Mucosa of gallbladder (tissue), 1 donor: ENCODE measurements around the gene DCLK1. TPM values are rescaled to one million over a fixed set of nuclear protein-coding genes. Genes with fewer than 3 reads are reported as not detected.
"Not testable (repeated sequence)": the region's sequence is repeated elsewhere in the genome, so short reads cannot be mapped to it uniquely, and the experiment has no call there.

Experiments used
- DNase-seq: peaks from one replicate; pipeline ENCODE4 v3.0.0-alpha.2; 2020; ENCODE audit warnings: low spot score
- total RNA-seq: library from RNA; stranded (reverse); gene quantifications from one replicate; pipeline ENCODE4 v1.2.1, GENCODE V29; 2021
- donor health status: DM: no; HTN: no; CAD: no.

Gene DCLK1
- total RNA-seq, 1 donor from 2014 or later: 6.0 TPM

DNA sequence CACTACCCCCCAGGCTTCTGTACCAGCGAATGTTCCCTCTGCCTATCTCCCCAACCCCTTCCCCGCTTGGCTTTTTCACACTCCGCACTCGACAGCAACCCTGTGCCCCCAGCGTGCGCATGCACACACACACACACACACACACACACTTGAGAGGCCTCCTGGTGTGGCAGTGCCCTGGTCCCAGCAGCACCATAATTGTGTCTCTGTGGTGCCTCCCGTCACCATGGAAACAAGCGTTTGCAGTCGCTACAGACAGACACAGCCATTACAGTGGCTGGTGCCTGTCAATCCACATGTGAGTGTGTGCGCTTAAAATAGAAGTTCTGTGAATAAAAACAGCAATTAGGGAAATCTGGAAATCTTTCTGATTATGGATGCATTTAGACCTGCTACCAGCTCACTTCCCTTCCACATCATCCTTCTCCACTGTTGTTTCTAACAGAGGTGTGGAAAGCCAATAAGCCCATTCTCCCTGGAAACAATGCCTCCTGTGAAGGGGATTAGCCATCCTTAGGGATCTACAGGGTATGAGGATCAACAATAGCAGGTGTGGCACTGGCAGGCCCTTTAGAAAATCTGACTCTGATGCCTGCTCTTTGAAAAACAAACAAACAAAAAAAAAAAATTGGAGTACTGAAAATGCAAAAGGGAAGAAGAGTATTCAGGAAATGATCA is 146.3 kb downstream of the DCLK1 start:
- no peak for DNase-seq

GRCh38 chr13:35984287-35984686 is 146.9 kb downstream of the DCLK1 start:
- DNase-seq: no peak

DNA sequence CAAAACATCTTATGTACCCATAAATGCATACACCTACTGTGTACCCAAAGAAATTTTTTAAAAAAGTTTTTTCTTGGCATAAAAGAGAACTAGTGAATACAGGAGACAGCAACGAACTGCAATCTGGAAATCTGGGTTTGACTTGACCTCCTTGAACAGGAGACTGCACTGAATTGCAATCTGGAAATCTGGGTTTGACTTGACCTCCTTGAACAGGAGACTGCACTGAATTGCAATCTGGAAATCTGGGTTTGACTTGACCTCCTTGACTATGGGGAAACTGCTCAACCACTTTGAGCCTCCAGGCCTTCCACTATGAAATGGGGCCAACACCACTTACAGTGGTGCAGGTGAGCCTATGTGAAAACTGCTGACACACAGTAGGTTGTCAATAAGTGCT is 147.5 kb downstream of the DCLK1 start:
- DNase-seq: not testable (repeated sequence)

DNA sequence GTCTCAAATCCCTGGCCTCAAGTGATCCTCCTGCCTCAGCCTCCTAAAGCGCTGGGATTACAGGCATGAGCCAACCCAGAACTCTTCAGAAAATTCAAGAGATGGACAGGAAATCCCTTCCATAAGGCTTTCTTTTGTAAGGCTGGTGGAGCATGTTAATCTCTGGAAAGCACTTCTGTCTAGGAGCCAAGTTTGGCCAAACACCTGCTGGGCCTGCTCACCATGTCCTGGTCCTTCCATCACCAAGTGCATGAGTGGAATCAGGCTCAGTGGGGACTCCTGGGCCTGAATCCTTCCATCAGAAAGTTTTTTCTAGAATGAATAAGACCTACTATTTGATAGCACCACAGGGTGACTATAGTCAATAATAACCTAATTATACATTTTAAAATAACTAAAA is 148.0 kb downstream of the DCLK1 start:
- no peak for DNase-seq

GRCh38 chr13:35979361-35979951 is 151.7 kb downstream of the DCLK1 start:
- peak; percentile 61 for DNase-seq

DNA sequence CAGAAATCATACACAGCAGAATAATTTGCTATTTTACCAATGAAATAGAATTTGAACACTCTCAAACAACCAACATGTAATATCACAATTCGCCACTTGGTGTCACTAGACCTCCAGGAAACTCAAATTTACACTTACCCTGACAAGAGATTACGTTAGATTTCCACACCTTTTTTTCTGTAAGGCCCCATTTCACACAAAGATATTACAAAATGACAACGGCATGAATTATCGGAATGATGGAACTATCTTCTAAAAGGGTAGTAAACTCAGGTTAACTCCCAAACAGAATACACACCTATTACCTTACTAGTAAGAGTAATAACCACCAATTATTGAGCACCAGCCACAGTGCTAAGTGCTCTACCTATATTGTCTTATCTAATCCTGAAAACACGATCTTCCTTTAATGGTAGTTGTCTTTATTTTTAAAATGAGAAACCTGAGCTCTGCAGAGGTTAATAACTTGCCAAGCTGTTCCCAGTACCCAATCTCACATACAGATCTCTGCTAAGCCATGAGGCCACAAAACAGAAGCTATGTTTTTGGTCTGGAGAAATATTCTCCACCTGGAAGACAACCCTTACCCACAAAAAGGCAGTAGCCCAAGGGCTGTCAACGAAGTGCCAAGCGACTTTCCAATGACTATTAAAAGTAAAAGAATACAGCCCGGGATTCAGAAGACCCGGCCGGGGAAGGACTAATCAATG is 152.4 kb downstream of the DCLK1 start:
- peak; percentile 34 for DNase-seq

- DNase-seq: no peak
These were observed 154.1 kb downstream of the DCLK1 start for GRCh38 chr13:35977060-35977459.

GRCh38 chr13:35976126-35976525 is 155.1 kb downstream of the DCLK1 start:
- no peak for DNase-seq

DNA sequence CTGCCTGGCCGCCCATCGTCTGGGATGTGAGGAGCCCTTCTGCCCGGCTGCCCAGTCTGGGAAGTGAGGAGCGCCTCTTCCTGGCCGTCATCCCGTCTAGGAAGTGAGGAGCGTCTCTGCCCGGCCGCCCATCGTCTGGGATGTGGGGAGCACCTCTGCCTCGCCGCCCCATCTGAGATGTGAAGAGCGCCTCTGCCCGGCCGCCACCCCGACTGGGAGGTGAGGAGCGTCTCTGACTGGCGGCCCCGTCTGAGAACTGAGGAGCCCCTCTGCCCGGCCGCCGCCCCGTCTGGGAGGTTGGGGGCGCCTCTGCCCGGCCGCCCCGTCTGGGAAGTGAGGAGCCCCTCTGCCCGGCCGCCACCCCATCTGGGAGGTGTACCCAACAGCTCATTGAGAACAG is 164.2 kb downstream of the DCLK1 start:
- DNase-seq: not testable (repeated sequence)

GRCh38 chr13:35966024-35966423 is 165.2 kb downstream of the DCLK1 start:
- no peak for DNase-seq

GRCh38 chr13:35965226-35965927 is 165.8 kb downstream of the DCLK1 start:
- no peak for DNase-seq

DNA sequence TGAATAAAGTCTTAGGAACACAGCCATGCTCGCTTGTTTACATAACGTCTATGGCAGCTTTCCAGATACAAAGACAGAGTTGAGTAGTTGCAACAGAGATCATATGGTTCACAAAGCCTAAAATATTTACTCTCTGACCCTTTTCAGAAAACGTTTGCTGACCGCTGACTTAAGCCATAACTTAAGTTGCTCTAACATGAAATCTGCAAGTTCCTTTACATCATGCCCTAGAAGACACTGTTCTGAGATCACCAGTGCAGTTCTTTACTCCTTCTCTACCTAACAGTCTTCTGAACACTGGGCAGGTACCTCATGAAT is 166.4 kb downstream of the DCLK1 start:
- DNase-seq: no peak

DNA sequence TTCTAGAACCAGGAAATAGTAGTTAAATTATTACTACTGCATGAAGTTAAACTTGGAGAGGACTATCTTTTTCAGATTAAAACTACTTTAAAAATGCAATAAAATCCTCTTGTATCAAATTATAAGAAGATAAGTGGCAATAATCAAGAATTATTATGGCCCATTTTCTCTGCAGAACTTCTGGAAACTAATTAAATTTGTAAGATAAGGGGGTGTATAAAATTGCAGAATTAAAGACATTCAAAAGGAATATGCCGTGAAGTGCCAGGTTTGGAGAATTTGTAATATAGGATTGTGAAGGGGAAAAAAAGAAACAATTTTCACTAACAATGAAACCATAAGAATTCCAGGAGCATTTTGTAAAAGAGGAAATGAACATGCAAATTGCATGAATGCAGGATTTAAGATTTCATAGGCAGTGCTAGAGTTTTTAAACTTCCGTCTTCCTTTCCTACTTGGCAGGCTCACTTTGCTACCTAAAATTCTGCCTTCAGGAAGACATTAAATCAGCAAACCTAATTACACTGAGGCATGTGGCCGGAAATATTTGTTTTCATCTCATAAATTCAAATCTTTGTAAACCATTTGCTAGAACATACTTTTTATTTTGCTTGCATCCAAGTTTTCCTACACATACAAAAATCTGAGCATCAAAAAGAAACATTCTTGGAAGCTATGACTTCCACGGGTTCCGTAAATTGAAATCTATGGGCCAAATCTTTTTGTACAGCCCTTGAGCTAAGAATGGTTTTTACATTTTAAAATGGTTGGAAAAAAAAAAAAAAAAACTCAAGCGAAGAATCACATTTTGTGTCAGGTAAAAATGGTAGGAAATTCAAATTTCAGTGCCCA is 166.9 kb downstream of the DCLK1 start:
- DNase-seq: no peak

DNA sequence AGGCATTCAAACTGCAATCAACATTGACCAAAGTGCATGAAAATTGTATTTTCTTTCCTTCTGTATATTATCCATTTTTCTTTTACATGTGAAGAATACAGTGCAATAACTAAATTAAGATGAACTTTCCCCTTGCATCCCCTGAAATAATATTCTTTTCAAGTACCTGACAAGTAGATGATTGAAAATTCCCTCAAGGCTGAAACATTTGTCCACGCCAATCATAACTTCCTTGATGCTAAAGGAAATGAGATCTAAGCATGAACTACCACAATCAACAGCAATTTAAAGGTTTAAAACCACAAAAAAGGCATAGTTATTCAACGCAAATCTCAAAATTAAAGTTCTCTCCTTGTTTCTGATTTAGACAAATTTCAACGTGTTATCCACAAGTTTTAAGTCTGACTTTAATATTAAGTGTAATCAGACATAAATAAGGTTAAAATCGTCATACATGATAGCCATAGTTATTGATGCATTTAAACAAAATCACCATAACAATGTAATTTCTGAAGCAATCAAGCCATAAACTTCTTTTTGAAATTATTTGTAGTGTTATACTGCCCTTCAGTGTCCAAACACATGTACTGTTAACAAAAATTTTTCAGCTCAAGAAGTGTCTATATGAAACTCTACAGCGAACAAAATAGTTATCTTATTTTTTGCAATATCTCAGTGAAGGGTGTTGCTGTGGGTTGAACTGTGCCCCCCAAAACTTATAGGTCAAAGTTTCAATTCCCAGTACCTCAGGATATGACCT is 169.5 kb downstream of the DCLK1 start:
- DNase-seq: no peak

GRCh38 chr13:35961002-35961401 is 170.2 kb downstream of the DCLK1 start:
- no peak for DNase-seq

DNA sequence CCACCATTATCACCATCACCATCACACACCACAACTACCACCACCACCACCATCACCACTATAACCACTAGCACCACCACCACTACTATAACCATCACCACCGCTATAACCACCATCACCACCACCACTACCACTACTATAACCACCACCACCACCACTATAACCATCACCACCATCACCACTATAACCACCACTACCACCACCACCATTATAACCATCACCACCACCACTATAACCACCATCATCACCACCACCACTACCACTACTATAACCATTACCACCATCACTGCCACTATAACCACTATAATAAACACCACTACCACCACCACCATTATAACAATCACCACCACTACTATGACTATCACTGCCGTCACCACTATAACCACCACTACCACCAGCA is 173.2 kb downstream of the DCLK1 start:
- DNase-seq: no peak

- DNase-seq: no peak
These were observed 173.9 kb downstream of the DCLK1 start for GRCh38 chr13:35957241-35957731.

GRCh38 chr13:35956074-35956473 is 175.1 kb downstream of the DCLK1 start:
- DNase-seq: no peak

GRCh38 chr13:35954207-35954560 is 177.0 kb downstream of the DCLK1 start:
- DNase-seq: no peak

- DNase-seq: peak; percentile 75
These were observed 177.5 kb downstream of the DCLK1 start for GRCh38 chr13:35953537-35954206.
